Thoracic aorta (tissue), 2 donors: Measurements from ENCODE around the gene EPHA6. TPM values are rescaled to one million over a fixed set of nuclear protein-coding genes. Genes with fewer than 3 reads are reported as not detected.
A peak's percentile ranks its signal among the peaks of the same experiment; 100 is the strongest.

Experiments used
- ATAC-seq: fragments of 150-250 bp; one replicate; pipeline ENCODE4 v1.8.0; 2017; ENCODE audit warnings: low read depth; ENCODE audit not compliant: insufficient number of reproducible peaks, low FRiP score
- DNase-seq: peaks from one replicate; pipeline ENCODE4 v3.0.0-alpha.2; 2020; ENCODE audit warnings: low spot score
- H3K27ac ChIP-seq, 2 donors: fragments of 200-600 bp; sonication (generic); 1 replicate in 1 of 2; 2 replicates in 1 of 2; pipeline ENCODE4 v1.5.1; 2016; ENCODE audit warnings: mild to moderate bottlenecking in 2 of 2, moderate library complexity in 2 of 2
- H3K27me3 ChIP-seq: fragments of 200-600 bp; sonication (generic); replicated peaks from 2 replicates; pipeline ENCODE4 v1.6.0; 2016; ENCODE audit warnings: mild to moderate bottlenecking; ENCODE audit not compliant: insufficient read depth
- H3K36me3 ChIP-seq: fragments of 200-600 bp; sonication (generic); one replicate; pipeline ENCODE4 v1.5.1; 2016
- H3K4me1 ChIP-seq, 2 donors: fragments of 200-600 bp; sonication (generic); 1 replicate in 1 of 2; 2 replicates in 1 of 2; pipeline versions ENCODE4 v1.5.1 to v1.6.0; 2016; ENCODE audit warnings: low read depth in 2 of 2, mild to moderate bottlenecking in 1 of 2; ENCODE audit not compliant: control insufficient read depth in 1 of 2
- H3K4me3 ChIP-seq: fragments of 200-600 bp; sonication (generic); 2 replicates; pipeline ENCODE4 v1.5.1; 2016; ENCODE audit warnings: mild to moderate bottlenecking
- H3K9me3 ChIP-seq: fragments of 200-600 bp; sonication (generic); 2 replicates; pipeline ENCODE4 v1.5.1; 2016
- CTCF ChIP-seq: fragments of 200-600 bp; sonication (generic); IDR thresholded peaks from one replicate; pipeline ENCODE4 v1.5.1; 2019; ENCODE audit warnings: antibody characterized with exemption
- total RNA-seq, 2 donors: library from RNA; depleted of rRNA; stranded (reverse); fragments of >200 nt; gene quantifications; one replicate each; pipeline versions ENCODE4 v1.1.0 to v1.2.3, GENCODE V29; 2016

The EPHA6 gene
- total RNA-seq, 2 donors from 2014 or later: 0.71 to 3.2 TPM

- Histone ChIP-seq H3K4me3 (no peak overlapping the region), H3K27ac (peak overlapping the region; percentile 5 to 38), H3K4me1 (peaks cover 8 to 13% of the 10 kb centered on the region in 2 donors), H3K27me3 (no peaks in the 10 kb centered on the region), H3K36me3 (no peaks in the 10 kb centered on the region), H3K9me3 (no peaks in the 10 kb centered on the region)
- DNase-seq (no peak), ATAC-seq (no peak)
- TF ChIP-seq CTCF: no peak
Observed at GRCh38 chr3:97778152-97778551, 963.8 kb downstream of the EPHA6 start.

GRCh38 chr3:97793420-97794019 is 979.1 kb downstream of the EPHA6 start:
- H3K9me3 ChIP-seq: no peaks in the 10 kb centered on the region
- TF ChIP-seq CTCF: peak; percentile 70
- H3K36me3 ChIP-seq: no peaks in the 10 kb centered on the region
- DNase-seq (no peak), ATAC-seq (no peak)
- no peak overlapping the region for H3K27ac ChIP-seq
- H3K4me3 ChIP-seq: no peak overlapping the region
- H3K4me1 ChIP-seq: no peaks in the 10 kb centered on the region
- H3K27me3 ChIP-seq: no peaks in the 10 kb centered on the region

GRCh38 chr3:97795951-97796350 is 981.6 kb downstream of the EPHA6 start:
- no peak for TF ChIP-seq CTCF
- no peaks in the 10 kb centered on the region for H3K9me3 ChIP-seq
- no peak overlapping the region for H3K4me3 ChIP-seq
- no peaks in the 10 kb centered on the region for H3K27me3 ChIP-seq
- no peaks in the 10 kb centered on the region for H3K4me1 ChIP-seq
- ATAC-seq: no peak
- no peak for DNase-seq
- no peaks in the 10 kb centered on the region for H3K36me3 ChIP-seq
- no peak overlapping the region for H3K27ac ChIP-seq
